ENCODE data around the gene IQCN. TPM values are rescaled to one million over a fixed set of nuclear protein-coding genes. Genes with fewer than 3 reads are reported as not detected.

The IQCN gene
- total RNA-seq, 2 donors from 2014 or later, result 4.1 to 19.5 TPM

DNA sequence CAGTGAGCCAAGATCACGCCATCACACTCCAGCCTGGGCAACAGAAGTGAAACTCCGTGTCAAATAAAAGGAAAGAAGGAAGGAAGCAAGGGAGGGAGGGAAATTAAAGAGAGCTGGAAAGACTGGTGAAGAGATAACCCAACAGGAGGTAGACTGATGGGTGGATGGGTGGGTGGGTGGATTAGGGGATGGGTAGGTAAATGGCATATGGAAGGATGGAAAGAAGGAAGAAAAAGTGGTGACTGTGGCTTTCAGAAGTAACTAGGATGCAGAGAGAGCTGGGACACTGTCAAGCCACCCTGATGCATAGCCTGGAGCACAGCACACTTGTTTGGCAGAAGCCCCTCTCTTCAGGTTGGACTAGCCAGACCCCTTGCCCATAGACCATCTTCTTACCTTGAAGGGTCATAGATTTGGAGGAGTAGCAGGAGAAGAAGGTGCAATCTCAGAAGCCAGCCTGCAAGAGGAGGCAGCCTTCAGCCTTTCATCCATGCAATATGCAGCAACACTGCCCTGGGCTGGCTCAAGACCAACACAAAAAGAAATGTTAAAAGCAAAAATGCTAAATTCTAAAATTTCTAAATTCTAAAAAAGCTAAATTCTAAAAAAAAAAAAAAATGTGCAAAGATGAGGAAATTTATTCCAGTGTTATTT lies 5.1 kb downstream of the IQCN start:
- no peaks in the 10 kb centered on the region for H3K9me3 ChIP-seq
- intact Hi-C loops (cut with DNase I), result no loop called here
- peaks cover 7 to 10% of the 10 kb centered on the region in 2 donors for H3K36me3 ChIP-seq
- WGBS, result 87% methylated on average over 2 of the region's 2 CpGs
- H3K27ac ChIP-seq, result no peak overlapping the region
- no peaks in the 10 kb centered on the region for H3K27me3 ChIP-seq (replicated peaks; ENCODE audit: insufficient read depth)
- H3K4me3 ChIP-seq, result no peak overlapping the region
- H3K4me1 ChIP-seq (replicated peaks), result no peaks in the 10 kb centered on the region
- DNase-seq (ENCODE audit: low spot score), result no peak
- TF ChIP-seq POLR2A (IDR thresholded peaks at IDR 0.05) (no peak), CTCF (IDR thresholded peaks at IDR 0.05) (no peak)

GRCh38 chr19:18266771-18267686 lies 7.2 kb downstream of the IQCN start:
- no peak for TF ChIP-seq CTCF (IDR thresholded peaks at IDR 0.05)
- TF ChIP-seq POLR2A (IDR thresholded peaks at IDR 0.05), result no peak
- Histone ChIP-seq H3K9me3 (no peaks in the 10 kb centered on the region), H3K36me3 (peaks cover 7 to 10% of the 10 kb centered on the region in 2 donors), H3K27ac (no peak overlapping the region), H3K4me3 (no peak overlapping the region), H3K4me1 (replicated peaks) (no peaks in the 10 kb centered on the region), H3K27me3 (replicated peaks; ENCODE audit: insufficient read depth) (no peaks in the 10 kb centered on the region)
- DNase-seq (ENCODE audit: low spot score), result no peak
- 82% methylated on average over 29 of the region's 42 CpGs for WGBS
- intact Hi-C loops (cut with DNase I), result no loop called here

- H3K9me3 ChIP-seq, result no peaks in the 10 kb centered on the region
- TF ChIP-seq POLR2A (IDR thresholded peaks at IDR 0.05) (no peak), CTCF (IDR thresholded peaks at IDR 0.05) (no peak), POLR2AphosphoS5 (IDR thresholded peaks at IDR 0.05) (no peak)
- no peak for DNase-seq (ENCODE audit: low spot score)
- H3K27me3 ChIP-seq (replicated peaks; ENCODE audit: insufficient read depth), result no peaks in the 10 kb centered on the region
- intact Hi-C loops (cut with DNase I), result no loop called here
- WGBS, result 91% methylated on average over 7 of the region's 7 CpGs
- H3K4me3 ChIP-seq, result no peak overlapping the region
- peaks cover 7 to 10% of the 10 kb centered on the region in 2 donors for H3K36me3 ChIP-seq
- no peak overlapping the region for H3K27ac ChIP-seq
- no peaks in the 10 kb centered on the region for H3K4me1 ChIP-seq (replicated peaks)
These were observed 8.7 kb downstream of the IQCN start for GRCh38 chr19:18265582-18265981.

- Histone ChIP-seq H3K4me3 (no peak overlapping the region), H3K27me3 (replicated peaks; ENCODE audit: insufficient read depth) (no peaks in the 10 kb centered on the region), H3K27ac (no peak overlapping the region), H3K36me3 (peaks cover 7 to 10% of the 10 kb centered on the region in 2 donors), H3K4me1 (replicated peaks) (no peaks in the 10 kb centered on the region), H3K9me3 (no peaks in the 10 kb centered on the region)
- WGBS, result 93% methylated on average over 22 of the region's 23 CpGs
- intact Hi-C loops (cut with DNase I), result no loop called here
- DNase-seq (ENCODE audit: low spot score), result no peak
- TF ChIP-seq CTCF (IDR thresholded peaks at IDR 0.05) (no peak), POLR2AphosphoS5 (IDR thresholded peaks at IDR 0.05) (no peak), POLR2A (IDR thresholded peaks at IDR 0.05) (no peak)
These were observed 9.2 kb downstream of the IQCN start for GRCh38 chr19:18264971-18265540.

All from prostate gland (tissue), 2 donors.